Nephron progenitor cell (in vitro differentiated cells): ENCODE results near the gene HIGD1A.

ENCODE experiments used
- DNase-seq: peaks from one replicate; pipeline ENCODE4 v3.0.0; 2021
- H3K27ac Mint-ChIP-seq: 2 replicates; pipeline ENCODE4 v1.8.0; 2021; ENCODE audit warnings: mild to moderate bottlenecking, moderate library complexity, mixed read lengths
- H3K27me3 Mint-ChIP-seq: 2 replicates; pipeline ENCODE4 v1.8.0; 2021; ENCODE audit warnings: mild to moderate bottlenecking, low read depth, mixed read lengths; ENCODE audit not compliant: poor library complexity
- H3K36me3 Mint-ChIP-seq: 2 replicates; pipeline ENCODE4 v1.8.0; 2021; ENCODE audit warnings: low read depth, mixed read lengths
- H3K4me1 Mint-ChIP-seq: 2 replicates; pipeline ENCODE4 v1.8.0; 2021; ENCODE audit warnings: mixed read lengths
- H3K4me3 Mint-ChIP-seq: 2 replicates; pipeline ENCODE4 v1.8.0; 2021; ENCODE audit warnings: mild to moderate bottlenecking, moderate library complexity, mixed read lengths
- H3K9me3 Mint-ChIP-seq: 2 replicates; pipeline ENCODE4 v1.8.0; 2021; ENCODE audit warnings: mild to moderate bottlenecking, moderate library complexity, mixed read lengths
- TF ChIP-seq, protein P1 (sequence below): fragments of 200-600 bp; sonication (generic); IDR thresholded peaks from 2 replicates; pipeline ENCODE4 v1.5.0; 2021; ENCODE audit warnings: antibody characterized with exemption

Gene HIGD1A

DNA sequence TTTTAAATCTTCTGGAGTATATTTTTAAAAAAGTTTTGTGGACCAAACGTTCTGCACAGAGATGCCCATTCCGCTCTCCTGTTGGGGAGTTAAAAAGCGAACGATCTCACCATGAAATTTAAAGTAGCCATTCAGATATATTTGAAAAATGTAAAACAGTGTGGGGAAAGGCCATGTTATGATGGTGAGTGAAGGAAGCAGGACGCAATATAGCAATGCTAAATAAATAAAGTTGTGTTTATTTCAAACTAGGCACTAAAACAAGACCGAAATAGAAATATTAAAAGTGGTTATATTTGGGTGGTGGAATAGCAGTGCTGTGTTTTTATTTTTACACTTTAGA lies 30.9 kb downstream of the HIGD1A start:
- peak overlapping the region; percentile 84 for H3K27ac Mint-ChIP-seq
- H3K4me3 Mint-ChIP-seq, result peak overlapping the region; percentile 92
- TF ChIP-seq, protein P1, sequence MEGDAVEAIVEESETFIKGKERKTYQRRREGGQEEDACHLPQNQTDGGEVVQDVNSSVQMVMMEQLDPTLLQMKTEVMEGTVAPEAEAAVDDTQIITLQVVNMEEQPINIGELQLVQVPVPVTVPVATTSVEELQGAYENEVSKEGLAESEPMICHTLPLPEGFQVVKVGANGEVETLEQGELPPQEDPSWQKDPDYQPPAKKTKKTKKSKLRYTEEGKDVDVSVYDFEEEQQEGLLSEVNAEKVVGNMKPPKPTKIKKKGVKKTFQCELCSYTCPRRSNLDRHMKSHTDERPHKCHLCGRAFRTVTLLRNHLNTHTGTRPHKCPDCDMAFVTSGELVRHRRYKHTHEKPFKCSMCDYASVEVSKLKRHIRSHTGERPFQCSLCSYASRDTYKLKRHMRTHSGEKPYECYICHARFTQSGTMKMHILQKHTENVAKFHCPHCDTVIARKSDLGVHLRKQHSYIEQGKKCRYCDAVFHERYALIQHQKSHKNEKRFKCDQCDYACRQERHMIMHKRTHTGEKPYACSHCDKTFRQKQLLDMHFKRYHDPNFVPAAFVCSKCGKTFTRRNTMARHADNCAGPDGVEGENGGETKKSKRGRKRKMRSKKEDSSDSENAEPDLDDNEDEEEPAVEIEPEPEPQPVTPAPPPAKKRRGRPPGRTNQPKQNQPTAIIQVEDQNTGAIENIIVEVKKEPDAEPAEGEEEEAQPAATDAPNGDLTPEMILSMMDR, result no peak
- H3K4me1 Mint-ChIP-seq, result peaks cover 14% of the 10 kb centered on the region
- peaks cover 14% of the 10 kb centered on the region for H3K9me3 Mint-ChIP-seq
- DNase-seq, result no peak
- peaks cover 24% of the 10 kb centered on the region for H3K36me3 Mint-ChIP-seq
- H3K27me3 Mint-ChIP-seq, result peaks cover 21% of the 10 kb centered on the region

DNA sequence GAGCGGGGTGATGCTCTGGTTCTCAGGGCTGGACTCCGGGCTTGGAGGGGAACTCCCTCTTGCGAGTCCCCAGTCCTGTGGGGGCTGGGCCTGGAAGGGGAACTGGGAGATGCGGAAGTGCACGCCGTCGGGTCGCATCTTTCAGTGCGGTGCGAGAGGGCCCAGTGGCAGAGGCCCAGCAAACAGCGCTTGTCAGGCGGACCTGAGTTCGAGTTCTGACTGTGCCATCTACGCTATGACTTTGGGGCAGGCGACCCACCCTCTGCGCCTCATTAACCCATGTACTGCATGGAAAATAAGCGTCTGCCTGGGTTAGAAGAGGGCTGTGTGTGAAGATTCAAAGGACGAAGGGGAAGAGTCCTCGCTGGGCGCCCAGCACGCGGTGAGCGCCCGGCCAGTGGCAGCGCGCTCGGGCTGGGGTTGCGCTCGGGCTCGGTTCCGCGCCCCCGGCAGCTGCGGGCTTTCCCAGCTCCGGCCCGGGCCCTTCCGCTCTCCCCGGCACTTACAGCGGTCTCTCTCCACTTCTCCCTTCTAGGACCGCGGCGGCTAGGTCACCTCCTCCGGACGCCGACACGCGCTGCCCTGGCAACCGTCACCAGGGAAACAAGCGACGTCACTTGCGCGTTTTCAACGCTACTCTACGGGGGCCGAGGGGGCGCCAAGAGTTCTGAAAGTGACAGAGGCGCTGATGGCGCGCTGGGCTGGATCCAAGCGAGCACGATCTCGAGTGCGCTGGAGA lies 31.5 kb downstream of the HIGD1A start, which contains the start of gene CCDC13:
CCDC13 (minus strand) TSS at position 584 of the 739 bp plus-strand sequence. CDS start 14,908 bp downstream, outside the sequence.
- H3K4me1 Mint-ChIP-seq, result peaks cover 14% of the 10 kb centered on the region
- peak; percentile 97 for DNase-seq
- TF ChIP-seq, protein P1, result no peak
- H3K27ac Mint-ChIP-seq, result peak within 1 kb of the TSS; percentile 84
- H3K9me3 Mint-ChIP-seq, result peaks cover 17% of the 10 kb centered on the region
- H3K4me3 Mint-ChIP-seq, result peak within 1 kb of the TSS; percentile 92
- H3K36me3 Mint-ChIP-seq, result peaks cover 19% of the 10 kb centered on the region
- H3K27me3 Mint-ChIP-seq, result peaks cover 21% of the 10 kb centered on the region

DNA sequence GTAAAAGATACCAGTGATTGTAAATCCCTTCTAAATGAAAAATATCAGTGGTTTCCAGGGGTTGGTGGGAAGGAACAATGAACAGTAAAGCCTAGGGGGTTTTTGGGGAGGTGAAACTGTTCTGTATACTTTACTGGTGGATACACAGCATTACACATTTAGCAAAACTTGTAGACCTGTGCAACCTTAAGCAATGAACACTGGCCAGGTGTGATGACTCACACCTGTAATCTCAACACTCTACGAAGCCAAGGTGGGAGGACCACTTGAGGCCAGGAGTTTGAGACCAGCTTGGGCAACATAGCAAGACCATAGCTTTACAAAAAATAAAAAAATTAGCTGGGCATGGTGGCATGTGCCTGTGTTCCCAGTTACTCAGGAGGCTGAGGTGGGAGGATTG lies 33.0 kb downstream of the HIGD1A start:
- Mint-ChIP-seq H3K36me3 (peaks cover 7% of the 10 kb centered on the region), H3K9me3 (peaks cover 17% of the 10 kb centered on the region), H3K27ac (no peak overlapping the region), H3K4me3 (no peak overlapping the region), H3K27me3 (peaks cover 27% of the 10 kb centered on the region), H3K4me1 (peaks cover 14% of the 10 kb centered on the region)
- TF ChIP-seq, protein P1, result no peak
- DNase-seq, result no peak

DNA sequence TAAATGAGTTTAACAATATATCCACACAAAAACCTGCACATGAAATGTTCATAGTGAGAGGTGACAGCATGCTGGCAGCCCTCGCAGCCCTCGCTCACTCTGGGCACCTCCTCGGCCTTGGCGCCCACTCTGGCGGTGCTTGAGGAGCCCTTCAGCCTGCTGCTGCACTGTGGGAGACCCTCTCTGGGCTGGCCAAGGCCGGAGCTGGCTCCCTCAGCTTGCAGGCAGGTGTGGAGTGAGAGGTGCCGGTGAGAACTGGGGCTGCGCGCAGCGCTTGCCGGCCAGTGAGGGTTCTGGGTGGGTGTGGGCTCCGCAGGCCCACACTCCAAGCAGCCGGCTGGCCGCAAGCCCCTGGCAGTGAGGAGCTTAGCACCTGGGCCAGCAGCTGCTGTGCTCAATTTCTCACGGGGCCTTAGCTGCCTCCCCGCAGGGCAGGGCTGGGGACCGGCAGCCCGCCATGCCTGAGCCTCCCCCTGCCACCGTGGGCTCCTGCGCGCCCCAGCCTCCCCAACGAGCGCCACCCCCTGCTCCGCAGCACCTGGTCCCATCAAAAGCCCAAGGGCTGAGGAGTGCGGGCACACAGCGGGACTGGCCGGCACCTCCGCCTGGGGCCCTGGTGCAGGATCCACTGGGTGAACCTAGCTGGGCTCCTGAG lies 34.7 kb downstream of the HIGD1A start:
- H3K27ac Mint-ChIP-seq, result no peak overlapping the region
- TF ChIP-seq, protein P1, result no peak
- no peak overlapping the region for H3K4me3 Mint-ChIP-seq
- peaks cover 33% of the 10 kb centered on the region for H3K27me3 Mint-ChIP-seq
- H3K9me3 Mint-ChIP-seq, result peaks cover 17% of the 10 kb centered on the region
- peaks cover 14% of the 10 kb centered on the region for H3K4me1 Mint-ChIP-seq
- no peak for DNase-seq
- peaks cover 5% of the 10 kb centered on the region for H3K36me3 Mint-ChIP-seq

DNA sequence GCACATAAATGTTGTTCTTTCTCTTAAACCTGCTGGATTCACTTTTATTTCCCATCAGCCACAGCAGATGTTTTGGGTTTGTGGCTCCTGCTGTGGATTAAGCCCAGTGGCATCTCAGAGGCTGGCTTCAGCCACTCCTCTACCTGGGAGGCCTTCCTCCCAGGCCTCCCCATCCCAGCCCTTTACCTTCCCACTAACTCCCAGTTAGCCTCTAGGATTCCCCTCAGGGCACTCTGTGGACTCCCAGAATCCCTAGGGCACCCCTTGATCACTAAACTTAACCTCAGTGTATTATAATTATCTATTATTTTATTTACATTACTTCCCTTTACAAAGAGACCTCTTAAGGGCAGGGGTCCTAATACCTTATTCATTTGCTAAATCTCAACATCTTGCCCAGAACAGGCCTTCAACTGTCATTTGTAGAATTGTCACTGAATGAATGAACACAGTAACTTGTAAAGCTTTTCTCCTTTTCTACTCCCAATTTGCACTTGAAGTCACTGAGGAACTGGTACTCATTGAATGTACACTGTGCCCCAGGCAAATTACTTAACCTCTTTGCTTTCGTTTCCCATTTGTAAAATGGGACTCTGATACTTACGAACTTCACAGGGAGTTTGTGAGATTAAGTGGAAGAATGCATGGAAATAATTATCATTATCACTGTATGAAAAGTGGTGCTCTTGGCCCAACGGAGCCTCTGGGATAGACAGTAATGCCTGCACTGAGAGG lies 39.6 kb downstream of the HIGD1A start:
- peaks cover 8% of the 10 kb centered on the region for H3K9me3 Mint-ChIP-seq
- no peaks in the 10 kb centered on the region for H3K36me3 Mint-ChIP-seq
- no peak overlapping the region for H3K4me3 Mint-ChIP-seq
- H3K27me3 Mint-ChIP-seq, result peaks cover 19% of the 10 kb centered on the region
- no peak for DNase-seq
- no peaks in the 10 kb centered on the region for H3K4me1 Mint-ChIP-seq
- H3K27ac Mint-ChIP-seq, result no peak overlapping the region
- TF ChIP-seq, protein P1, result no peak
